ENCODE data around the gene PSG4.
"Not testable (repeated sequence)": the region's sequence is repeated elsewhere in the genome, so short reads cannot be mapped to it uniquely, and the experiment has no call there.

- TF ChIP-seq ZSCAN30 (CRISPR knock-in tag; IDR thresholded peaks at IDR 0.05); ZFP37 (CRISPR knock-in tag; IDR thresholded peaks at IDR 0.05; ENCODE audit: borderline replicate concordance); TP53 (CRISPR knock-in tag; conservative IDR thresholded peaks at IDR 0.05); POLR2AphosphoS5 (IDR thresholded peaks at IDR 0.05; ENCODE audit: low read depth, low read length); FOXK1 (CRISPR knock-in tag; IDR thresholded peaks at IDR 0.05; ENCODE audit: borderline replicate concordance, low read depth); ARID5B (CRISPR knock-in tag; IDR thresholded peaks at IDR 0.05); NRL (CRISPR knock-in tag; IDR thresholded peaks at IDR 0.05; ENCODE audit: borderline replicate concordance); MXI1 (IDR thresholded peaks at IDR 0.05; ENCODE audit: borderline replicate concordance, low read depth, low read length); CREM (IDR thresholded peaks at IDR 0.05); CREM (CRISPR knock-in tag; IDR thresholded peaks at IDR 0.05): not testable (repeated sequence)
- TF ChIP-seq, protein P1, sequence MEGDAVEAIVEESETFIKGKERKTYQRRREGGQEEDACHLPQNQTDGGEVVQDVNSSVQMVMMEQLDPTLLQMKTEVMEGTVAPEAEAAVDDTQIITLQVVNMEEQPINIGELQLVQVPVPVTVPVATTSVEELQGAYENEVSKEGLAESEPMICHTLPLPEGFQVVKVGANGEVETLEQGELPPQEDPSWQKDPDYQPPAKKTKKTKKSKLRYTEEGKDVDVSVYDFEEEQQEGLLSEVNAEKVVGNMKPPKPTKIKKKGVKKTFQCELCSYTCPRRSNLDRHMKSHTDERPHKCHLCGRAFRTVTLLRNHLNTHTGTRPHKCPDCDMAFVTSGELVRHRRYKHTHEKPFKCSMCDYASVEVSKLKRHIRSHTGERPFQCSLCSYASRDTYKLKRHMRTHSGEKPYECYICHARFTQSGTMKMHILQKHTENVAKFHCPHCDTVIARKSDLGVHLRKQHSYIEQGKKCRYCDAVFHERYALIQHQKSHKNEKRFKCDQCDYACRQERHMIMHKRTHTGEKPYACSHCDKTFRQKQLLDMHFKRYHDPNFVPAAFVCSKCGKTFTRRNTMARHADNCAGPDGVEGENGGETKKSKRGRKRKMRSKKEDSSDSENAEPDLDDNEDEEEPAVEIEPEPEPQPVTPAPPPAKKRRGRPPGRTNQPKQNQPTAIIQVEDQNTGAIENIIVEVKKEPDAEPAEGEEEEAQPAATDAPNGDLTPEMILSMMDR (CRISPR knock-in tag; IDR thresholded peaks at IDR 0.05), result not testable (repeated sequence)
Measured at GRCh38 chr19:43207174-43207573, 1.7 kb upstream of the PSG4 start.
